BLaER1 treated with 17β-estradiol and CSF1 and Interleukin-3, amounts not matched to agents 10 nM and 100 nM (cell line): Measurements from ENCODE around the gene APP.
A peak's percentile ranks its signal among the peaks of the same experiment; 100 is the strongest.

Experiments used
- H3K27ac ChIP-seq, 11 experiments: shearing (Covaris generic); formaldehyde crosslinking; 2 replicates each; pipeline ENCODE4 v1.8.1; 2022
- H3K27me3 ChIP-seq, 11 experiments: shearing (Covaris generic); formaldehyde crosslinking; 2 replicates each; pipeline ENCODE4 v1.8.1; 2022
- H3K36me3 ChIP-seq, 11 experiments: shearing (Covaris generic); formaldehyde crosslinking; 2 replicates each; pipeline ENCODE4 v1.8.1; 2022
- H3K4me1 ChIP-seq, 10 experiments: shearing (Covaris generic); formaldehyde crosslinking; 2 replicates each; pipeline ENCODE4 v1.8.1; 2022
- H3K4me2 ChIP-seq, 11 experiments: shearing (Covaris generic); formaldehyde crosslinking; 2 replicates each; pipeline ENCODE4 v1.8.1; 2022
- H3K4me3 ChIP-seq, 10 experiments: shearing (Covaris generic); formaldehyde crosslinking; 2 replicates each; pipeline ENCODE4 v1.8.1; 2022
- H3K9ac ChIP-seq, 11 experiments: shearing (Covaris generic); formaldehyde crosslinking; 2 replicates each; pipeline ENCODE4 v1.8.1; 2022
- H3K9me3 ChIP-seq, 11 experiments: shearing (Covaris generic); formaldehyde crosslinking; replicated peaks in 1 of 11; 2 replicates each; pipeline ENCODE4 v1.8.1; 2022
- H4K20me1 ChIP-seq, 11 experiments: shearing (Covaris generic); formaldehyde crosslinking; 2 replicates each; pipeline ENCODE4 v1.8.1; 2022
- Cebpa-rat ChIP-seq, 11 experiments: shearing (Covaris generic); IDR thresholded peaks; 2 replicates each; pipeline ENCODE4 v1.8.1; 2022

APP gene

GRCh38 chr21:25857308-25858074 is 313.1 kb downstream of the APP start:
- Histone ChIP-seq H3K4me2 (peak overlapping the region in 3 of 11 experiments; percentile 7 to 41 (median 9); a peak in 2 of 22 replicates), H3K4me1 (peaks cover 0 to 5% (median 0%) of the 10 kb centered on the region in 10 experiments; a peak in 4 of 20 replicates), H3K36me3 (no peaks in the 10 kb centered on the region), H3K27ac (no peak overlapping the region), H3K9ac (no peak overlapping the region), H3K27me3 (no peaks in the 10 kb centered on the region), H3K4me3 (no peak overlapping the region), H3K9me3 (peaks cover 0 to 7% (median 0%) of the 10 kb centered on the region in 11 experiments; a peak in 3 of 22 replicates), H4K20me1 (no peaks in the 10 kb centered on the region)
- TF ChIP-seq Cebpa-rat (IDR thresholded peaks at IDR 0.05), result no peak

GRCh38 chr21:25855576-25855975 is 315.0 kb downstream of the APP start:
- no peaks in the 10 kb centered on the region for H4K20me1 ChIP-seq
- no peaks in the 10 kb centered on the region for H3K27me3 ChIP-seq
- peaks cover 0 to 7% (median 0%) of the 10 kb centered on the region in 11 experiments; a peak in 3 of 22 replicates for H3K9me3 ChIP-seq
- no peak overlapping the region for H3K9ac ChIP-seq
- no peak for TF ChIP-seq Cebpa-rat (IDR thresholded peaks at IDR 0.05)
- H3K27ac ChIP-seq, result no peak overlapping the region
- H3K4me1 ChIP-seq, result peaks cover 0 to 5% (median 0%) of the 10 kb centered on the region in 10 experiments; a peak in 4 of 20 replicates
- no peak overlapping the region for H3K4me3 ChIP-seq
- H3K4me2 ChIP-seq, result no peak overlapping the region
- no peaks in the 10 kb centered on the region for H3K36me3 ChIP-seq

- H3K27ac ChIP-seq, result no peak overlapping the region
- H3K4me3 ChIP-seq, result no peak overlapping the region
- TF ChIP-seq Cebpa-rat (IDR thresholded peaks at IDR 0.05), result no peak
- H3K4me2 ChIP-seq, result no peak overlapping the region
- no peaks in the 10 kb centered on the region for H3K4me1 ChIP-seq
- no peaks in the 10 kb centered on the region; a peak in 1 of 22 replicates for H3K36me3 ChIP-seq
- H3K27me3 ChIP-seq, result no peaks in the 10 kb centered on the region
- no peaks in the 10 kb centered on the region for H4K20me1 ChIP-seq
- peaks cover 23 to 34% (median 31%) of the 10 kb centered on the region in 11 experiments for H3K9me3 ChIP-seq
- no peak overlapping the region for H3K9ac ChIP-seq
These were observed 320.3 kb downstream of the APP start for GRCh38 chr21:25850126-25850842.

GRCh38 chr21:25848309-25848708 is 322.3 kb downstream of the APP start:
- Histone ChIP-seq H3K9me3 (peaks cover 23 to 34% (median 31%) of the 10 kb centered on the region in 11 experiments), H3K9ac (no peak overlapping the region), H4K20me1 (no peaks in the 10 kb centered on the region), H3K27ac (no peak overlapping the region), H3K4me1 (no peaks in the 10 kb centered on the region), H3K27me3 (no peaks in the 10 kb centered on the region), H3K36me3 (no peaks in the 10 kb centered on the region; a peak in 1 of 22 replicates), H3K4me3 (no peak overlapping the region), H3K4me2 (no peak overlapping the region)
- TF ChIP-seq Cebpa-rat (IDR thresholded peaks at IDR 0.05), result no peak

- H3K9me3 ChIP-seq, result peaks cover 23 to 34% (median 31%) of the 10 kb centered on the region in 11 experiments
- no peaks in the 10 kb centered on the region; a peak in 1 of 20 replicates for H3K4me1 ChIP-seq
- H3K36me3 ChIP-seq, result no peaks in the 10 kb centered on the region; a peak in 1 of 22 replicates
- no peak for TF ChIP-seq Cebpa-rat (IDR thresholded peaks at IDR 0.05)
- no peaks in the 10 kb centered on the region for H4K20me1 ChIP-seq
- no peaks in the 10 kb centered on the region for H3K27me3 ChIP-seq
- H3K4me2 ChIP-seq, result no peak overlapping the region
- no peak overlapping the region for H3K4me3 ChIP-seq
- H3K9ac ChIP-seq, result no peak overlapping the region
- no peak overlapping the region for H3K27ac ChIP-seq
These were observed 324.8 kb downstream of the APP start for GRCh38 chr21:25845729-25846256.

- Histone ChIP-seq H3K4me3 (no peak overlapping the region), H3K4me2 (no peak overlapping the region), H3K36me3 (no peaks in the 10 kb centered on the region), H3K27me3 (no peaks in the 10 kb centered on the region), H3K9ac (no peak overlapping the region), H3K27ac (no peak overlapping the region), H3K4me1 (no peaks in the 10 kb centered on the region; a peak in 1 of 20 replicates), H4K20me1 (no peaks in the 10 kb centered on the region), H3K9me3 (peaks cover 23 to 46% (median 31%) of the 10 kb centered on the region in 11 experiments)
- no peak for TF ChIP-seq Cebpa-rat (IDR thresholded peaks at IDR 0.05)
These were observed 327.6 kb downstream of the APP start for GRCh38 chr21:25842925-25843324.

- Histone ChIP-seq H3K9ac (no peak overlapping the region), H3K27ac (no peak overlapping the region), H3K4me2 (no peak overlapping the region), H3K9me3 (peaks cover 18 to 42% (median 26%) of the 10 kb centered on the region in 11 experiments), H3K36me3 (peaks cover 0 to 1% (median 0%) of the 10 kb centered on the region in 11 experiments; a peak in 1 of 22 replicates), H3K27me3 (no peaks in the 10 kb centered on the region), H3K4me3 (no peak overlapping the region), H3K4me1 (no peaks in the 10 kb centered on the region; a peak in 1 of 20 replicates), H4K20me1 (no peaks in the 10 kb centered on the region)
- no peak for TF ChIP-seq Cebpa-rat (IDR thresholded peaks at IDR 0.05)
These were observed 331.8 kb downstream of the APP start for GRCh38 chr21:25838809-25839208.

- Histone ChIP-seq H3K27ac (no peak overlapping the region), H4K20me1 (no peaks in the 10 kb centered on the region), H3K4me3 (no peak overlapping the region), H3K27me3 (no peaks in the 10 kb centered on the region), H3K4me2 (no peak overlapping the region), H3K9ac (no peak overlapping the region), H3K9me3 (peaks cover 29 to 53% (median 37%) of the 10 kb centered on the region in 11 experiments), H3K4me1 (peaks cover 0 to under 1% (median 0%) of the 10 kb centered on the region in 10 experiments; a peak in 1 of 20 replicates), H3K36me3 (peaks cover 0 to 5% (median 0%) of the 10 kb centered on the region in 11 experiments; a peak in 1 of 22 replicates)
- no peak for TF ChIP-seq Cebpa-rat (IDR thresholded peaks at IDR 0.05)
These were observed 332.9 kb downstream of the APP start for GRCh38 chr21:25837533-25838265.
